Natural killer cell treated with Interleukin-12 subunit alpha and Interleukin-12 subunit beta and Interleukin-15 and Interleukin-18, amount 100 ng/mL, for 72 hours (primary cell): ENCODE results near the gene EPB41L4B. TPM values are rescaled to one million over a fixed set of nuclear protein-coding genes. Genes with fewer than 3 reads are reported as not detected.
A peak's percentile ranks its signal among the peaks of the same experiment; 100 is the strongest.

Experiments
- ATAC-seq, 2 donors: fragments of 150-1000 bp; cut with Tn5 transposase in 1 of 2; sonication (Bioruptor Pico), chemical (Tn5 transposase) in 1 of 2; 2 replicates each; pipeline ENCODE4 v1.10.0; 2021
- DNase-seq: peaks from one replicate; pipeline ENCODE4 v3.0.0; 2022; ENCODE audit warnings: low spot score
- H3K27ac Mint-ChIP-seq, 2 donors: 1 replicate in 1 of 2; 2 replicates in 1 of 2; pipeline ENCODE4 v1.8.0; 2022; ENCODE audit warnings: mixed read lengths in 2 of 2, mild to moderate bottlenecking in 1 of 2, moderate library complexity in 1 of 2
- H3K27me3 Mint-ChIP-seq, 2 donors: 1 replicate in 1 of 2; 2 replicates in 1 of 2; pipeline ENCODE4 v1.8.0; 2022; ENCODE audit warnings: mixed read lengths in 2 of 2
- H3K36me3 Mint-ChIP-seq: one replicate; pipeline ENCODE4 v1.8.0; 2022; ENCODE audit warnings: mixed read lengths
- H3K4me1 Mint-ChIP-seq, 2 donors: 1 replicate in 1 of 2; 2 replicates in 1 of 2; pipeline ENCODE4 v1.8.0; 2022; ENCODE audit warnings: low read depth in 2 of 2, mixed read lengths in 2 of 2, mild to moderate bottlenecking in 1 of 2
- H3K4me3 Mint-ChIP-seq: one replicate; pipeline ENCODE4 v1.8.0; 2022; ENCODE audit warnings: mixed read lengths
- H3K9me3 Mint-ChIP-seq: 2 replicates; pipeline ENCODE4 v1.8.0; 2022; ENCODE audit warnings: mixed read lengths
- total RNA-seq, 2 donors: library from RNA; stranded (reverse); gene quantifications; one replicate each; pipeline ENCODE4 v1.2.3, GENCODE V29; 2022

EPB41L4B gene
- total RNA-seq, 2 donors from 2014 or later: 0.14 TPM; not detected in 1

GRCh38 chr9:109278216-109278615 is 42.6 kb downstream of the EPB41L4B start:
- ATAC-seq (no peak), DNase-seq (no peak)
- H3K9me3 Mint-ChIP-seq: no peaks in the 10 kb centered on the region
- H3K27ac Mint-ChIP-seq: no peak overlapping the region
- no peaks in the 10 kb centered on the region for H3K36me3 Mint-ChIP-seq
- H3K4me1 Mint-ChIP-seq: no peaks in the 10 kb centered on the region
- H3K4me3 Mint-ChIP-seq: no peak overlapping the region
- H3K27me3 Mint-ChIP-seq: peaks cover 17 to 29% of the 10 kb centered on the region in 2 donors

- DNase-seq (no peak), ATAC-seq (peak in 1 of 2 donors; percentile 33)
- Mint-ChIP-seq H3K36me3 (no peaks in the 10 kb centered on the region), H3K27me3 (peaks cover 17 to 29% of the 10 kb centered on the region in 2 donors), H3K4me3 (no peak overlapping the region), H3K4me1 (no peaks in the 10 kb centered on the region), H3K27ac (no peak overlapping the region), H3K9me3 (no peaks in the 10 kb centered on the region)
Observed at GRCh38 chr9:109277451-109277850, 43.4 kb downstream of the EPB41L4B start.

GRCh38 chr9:109276469-109277440 is 44.1 kb downstream of the EPB41L4B start:
- Mint-ChIP-seq H3K4me1 (no peaks in the 10 kb centered on the region), H3K4me3 (no peak overlapping the region), H3K27ac (no peak overlapping the region), H3K27me3 (peaks cover 14 to 29% of the 10 kb centered on the region in 2 donors), H3K9me3 (no peaks in the 10 kb centered on the region), H3K36me3 (no peaks in the 10 kb centered on the region)
- ATAC-seq: no peak
- no peak for DNase-seq

- Mint-ChIP-seq H3K4me3 (no peak overlapping the region), H3K27ac (no peak overlapping the region), H3K4me1 (no peaks in the 10 kb centered on the region), H3K27me3 (peaks cover 14 to 29% of the 10 kb centered on the region in 2 donors), H3K9me3 (no peaks in the 10 kb centered on the region), H3K36me3 (no peaks in the 10 kb centered on the region)
- no peak for DNase-seq
- no peak for ATAC-seq
Observed at GRCh38 chr9:109274884-109275730, 45.8 kb downstream of the EPB41L4B start.

- no peak overlapping the region for H3K27ac Mint-ChIP-seq
Observed at GRCh38 chr9:109273869-109274268, 47.0 kb downstream of the EPB41L4B start.

GRCh38 chr9:109272745-109273144 is 48.1 kb downstream of the EPB41L4B start:
- Mint-ChIP-seq H3K27me3 (peaks cover 12 to 29% of the 10 kb centered on the region in 2 donors), H3K36me3 (no peaks in the 10 kb centered on the region), H3K9me3 (no peaks in the 10 kb centered on the region), H3K4me3 (no peak overlapping the region), H3K27ac (no peak overlapping the region), H3K4me1 (no peaks in the 10 kb centered on the region)
- no peak for DNase-seq
- ATAC-seq: no peak

More at GRCh38 chr9:109273869-109274268, 47.0 kb downstream of the EPB41L4B start:
- ATAC-seq: no peak
- H3K4me3 Mint-ChIP-seq: no peak overlapping the region
- H3K9me3 Mint-ChIP-seq: no peaks in the 10 kb centered on the region
- peaks cover 14 to 29% of the 10 kb centered on the region in 2 donors for H3K27me3 Mint-ChIP-seq
- H3K36me3 Mint-ChIP-seq: no peaks in the 10 kb centered on the region
- no peaks in the 10 kb centered on the region for H3K4me1 Mint-ChIP-seq
- no peak for DNase-seq

- Mint-ChIP-seq H3K4me1 (no peaks in the 10 kb centered on the region), H3K4me3 (no peak overlapping the region), H3K36me3 (no peaks in the 10 kb centered on the region), H3K27ac (no peak overlapping the region), H3K9me3 (no peaks in the 10 kb centered on the region), H3K27me3 (peaks cover 9 to 25% of the 10 kb centered on the region in 2 donors)
- no peak for ATAC-seq
- no peak for DNase-seq
Observed at GRCh38 chr9:109272045-109272444, 48.8 kb downstream of the EPB41L4B start.

- no peak overlapping the region for H3K4me3 Mint-ChIP-seq
- peaks cover 6 to 20% of the 10 kb centered on the region in 2 donors for H3K27me3 Mint-ChIP-seq
- no peaks in the 10 kb centered on the region for H3K9me3 Mint-ChIP-seq
- H3K36me3 Mint-ChIP-seq: no peaks in the 10 kb centered on the region
- no peak for ATAC-seq
- H3K4me1 Mint-ChIP-seq: no peaks in the 10 kb centered on the region
- no peak for DNase-seq
- H3K27ac Mint-ChIP-seq: no peak overlapping the region
Observed at GRCh38 chr9:109270971-109271925, 49.6 kb downstream of the EPB41L4B start.

GRCh38 chr9:109270441-109270840 is 50.4 kb downstream of the EPB41L4B start:
- Mint-ChIP-seq H3K4me3 (no peak overlapping the region), H3K4me1 (no peaks in the 10 kb centered on the region), H3K27ac (no peak overlapping the region), H3K9me3 (no peaks in the 10 kb centered on the region), H3K27me3 (peaks cover 6 to 16% of the 10 kb centered on the region in 2 donors), H3K36me3 (no peaks in the 10 kb centered on the region)
- ATAC-seq: no peak
- DNase-seq: no peak

GRCh38 chr9:109269839-109270238 is 51.0 kb downstream of the EPB41L4B start:
- Mint-ChIP-seq H3K4me3 (no peak overlapping the region), H3K36me3 (no peaks in the 10 kb centered on the region), H3K4me1 (no peaks in the 10 kb centered on the region), H3K27ac (no peak overlapping the region), H3K9me3 (no peaks in the 10 kb centered on the region), H3K27me3 (peaks cover 6 to 13% of the 10 kb centered on the region in 2 donors)
- no peak for DNase-seq
- no peak for ATAC-seq

- DNase-seq: no peak
- H3K9me3 Mint-ChIP-seq: no peaks in the 10 kb centered on the region
- H3K36me3 Mint-ChIP-seq: no peaks in the 10 kb centered on the region
- H3K27ac Mint-ChIP-seq: no peak overlapping the region
- H3K27me3 Mint-ChIP-seq: peaks cover 3 to 5% of the 10 kb centered on the region in 2 donors
- no peak for ATAC-seq
- no peak overlapping the region for H3K4me3 Mint-ChIP-seq
- no peaks in the 10 kb centered on the region for H3K4me1 Mint-ChIP-seq
Observed at GRCh38 chr9:109269081-109269480, 51.8 kb downstream of the EPB41L4B start.

GRCh38 chr9:109267555-109267954 is 53.3 kb downstream of the EPB41L4B start:
- Mint-ChIP-seq H3K27ac (no peak overlapping the region), H3K4me3 (no peak overlapping the region), H3K9me3 (no peaks in the 10 kb centered on the region), H3K4me1 (no peaks in the 10 kb centered on the region), H3K27me3 (peaks cover 2 to 11% of the 10 kb centered on the region in 2 donors), H3K36me3 (no peaks in the 10 kb centered on the region)
- DNase-seq: no peak
- ATAC-seq: no peak
